Liver (tissue), 9 donors: Measurements from ENCODE around the gene RHOT1. TPM values are rescaled to one million over a fixed set of nuclear protein-coding genes. Genes with fewer than 3 reads are reported as not detected.

Experiments used
- DNase-seq: peaks from one replicate; pipeline ENCODE4 v3.0.0-alpha.2; 2017; ENCODE audit warnings: low spot score
- H3K27ac ChIP-seq, 2 donors: one replicate each; pipeline ENCODE4 v1.7.0; 2013; ENCODE audit warnings: inconsistent platforms in 2 of 2, low read length in 2 of 2, control low read depth in 1 of 2, low read depth in 1 of 2, mild to moderate bottlenecking in 1 of 2
- H3K27me3 ChIP-seq, 4 donors: one replicate each; pipeline versions ENCODE4 v1.6.1 to v1.7.0; 2013; ENCODE audit warnings: low read length in 3 of 4, inconsistent platforms in 1 of 4, mild to moderate bottlenecking in 1 of 4, moderate library complexity in 1 of 4; ENCODE audit not compliant: control insufficient read depth in 4 of 4, insufficient read depth in 4 of 4
- H3K36me3 ChIP-seq, 4 donors: one replicate each; pipeline versions ENCODE4 v1.6.1 to v1.7.0; 2013; ENCODE audit warnings: low read length in 3 of 4, mild to moderate bottlenecking in 3 of 4, low read depth in 1 of 4, moderate library complexity in 1 of 4; ENCODE audit not compliant: control insufficient read depth in 4 of 4, insufficient read depth in 3 of 4
- H3K4me1 ChIP-seq, 4 donors: one replicate each; pipeline versions ENCODE4 v1.6.1 to v1.7.0; 2013; ENCODE audit warnings: low read length in 3 of 4, mild to moderate bottlenecking in 3 of 4, moderate library complexity in 1 of 4; ENCODE audit not compliant: control insufficient read depth in 4 of 4, insufficient read depth in 4 of 4
- H3K4me3 ChIP-seq, 3 donors: one replicate each; pipeline versions ENCODE4 v1.6.1 to v1.7.0; 2013; ENCODE audit warnings: low read length in 3 of 3, control low read depth in 1 of 3, low read depth in 1 of 3, mild to moderate bottlenecking in 1 of 3
- H3K9ac ChIP-seq, 2 donors: one replicate each; pipeline ENCODE4 v1.7.0; 2013; ENCODE audit warnings: low read length in 2 of 2, mild to moderate bottlenecking in 2 of 2, moderate library complexity in 2 of 2, control low read depth in 1 of 2, low read depth in 1 of 2
- H3K9me3 ChIP-seq, 4 donors: one replicate each; pipeline versions ENCODE4 v1.6.1 to v1.7.0; 2013; ENCODE audit warnings: low read length in 3 of 4; ENCODE audit not compliant: control insufficient read depth in 4 of 4
- EGR1 ChIP-seq, 2 donors: IDR thresholded peaks; 2 replicates each; pipeline ENCODE4 v1.6.1; 2016 to 2018; ENCODE audit warnings: antibody characterized with exemption in 2 of 2, low read depth in 2 of 2
- FOXA1 ChIP-seq: IDR thresholded peaks from 2 replicates; pipeline ENCODE4 v1.6.1; 2016; ENCODE audit warnings: antibody characterized with exemption
- FOXA2 ChIP-seq: IDR thresholded peaks from 2 replicates; pipeline ENCODE4 v1.6.1; 2016; ENCODE audit warnings: antibody characterized with exemption
- GABPA ChIP-seq, 2 donors: IDR thresholded peaks in 1 of 2; conservative IDR thresholded peaks in 1 of 2; 2 replicates each; pipeline ENCODE4 v1.6.1; 2016; ENCODE audit warnings: antibody characterized with exemption in 2 of 2, mild to moderate bottlenecking in 1 of 2, moderate library complexity in 1 of 2
- HNF4A ChIP-seq, 2 donors: conservative IDR thresholded peaks; 2 replicates each; pipeline ENCODE4 v1.6.1; 2016; ENCODE audit warnings: antibody characterized with exemption in 2 of 2, mild to moderate bottlenecking in 2 of 2
- HNF4G ChIP-seq: IDR thresholded peaks from 2 replicates; pipeline ENCODE4 v1.6.1; 2016; ENCODE audit warnings: antibody characterized with exemption
- NR2F2 ChIP-seq: IDR thresholded peaks from 2 replicates; pipeline ENCODE4 v1.6.1; 2016; ENCODE audit warnings: antibody characterized with exemption
- RXRA ChIP-seq, 2 donors: IDR thresholded peaks; 2 replicates each; pipeline ENCODE4 v1.6.1; 2017 to 2018; ENCODE audit warnings: antibody characterized with exemption in 2 of 2, mild to moderate bottlenecking in 1 of 2
- YY1 ChIP-seq: IDR thresholded peaks from 2 replicates; pipeline ENCODE4 v1.6.1; 2016; ENCODE audit warnings: antibody characterized with exemption, mild to moderate bottlenecking
- WGBS: extraction: QIAGEN DNeasy Blood & Tissue Kit; methylation state at CpG from one replicate; pipeline ENCODE4 v1.1.7; 2013; 5-methylcytosine and 5-hydroxymethylcytosine counted together
- polyA plus RNA-seq, 2 donors: library from polyadenylated mRNA; stranded (reverse) in 1 of 2; unstranded in 1 of 2; fragments of 200-250 nt in 1 of 2; fragments of >200 nt in 1 of 2; fragmentation: Nextera tagmentation in 1 of 2; extraction: Ambion mirVana in 1 of 2; gene quantifications; one replicate each; pipeline versions ENCODE4 v1.2.1 to v1.2.3, GENCODE V29; 2013 to 2015
- total RNA-seq, 2 donors: library from RNA; depleted of rRNA; stranded (reverse); fragments of >200 nt; gene quantifications; one replicate each; pipeline ENCODE4 v1.2.3, GENCODE V29; 2014
- TF ChIP-seq, protein P1 (sequence below): IDR thresholded peaks from 2 replicates; pipeline ENCODE4 v1.6.1; 2016; ENCODE audit warnings: antibody characterized with exemption
- TF ChIP-seq, protein P2 (sequence below): fragments of 150-350 bp; IDR thresholded peaks from 2 replicates; pipeline ENCODE4 v1.5.1; 2017; ENCODE audit warnings: improper control_type of control experiment, low read depth, low read length; ENCODE audit not compliant: missing input control
- TF ChIP-seq, protein P3 (sequence below): IDR thresholded peaks from 2 replicates; pipeline ENCODE4 v1.6.1; 2016; ENCODE audit warnings: antibody characterized with exemption, mild to moderate bottlenecking
- TF ChIP-seq, protein P4 (sequence below): IDR thresholded peaks from 2 replicates; pipeline ENCODE4 v1.6.1; 2016; ENCODE audit warnings: antibody characterized with exemption
- donor health status: healthy.
- donor health status: healthy.
- donor health status: healthy.
- donor health status: healthy.
- donor health status: healthy.

The RHOT1 gene
- total and polyA plus RNA-seq, 4 donors, result 8.1 to 43.4 (median 17.1) TPM

DNA sequence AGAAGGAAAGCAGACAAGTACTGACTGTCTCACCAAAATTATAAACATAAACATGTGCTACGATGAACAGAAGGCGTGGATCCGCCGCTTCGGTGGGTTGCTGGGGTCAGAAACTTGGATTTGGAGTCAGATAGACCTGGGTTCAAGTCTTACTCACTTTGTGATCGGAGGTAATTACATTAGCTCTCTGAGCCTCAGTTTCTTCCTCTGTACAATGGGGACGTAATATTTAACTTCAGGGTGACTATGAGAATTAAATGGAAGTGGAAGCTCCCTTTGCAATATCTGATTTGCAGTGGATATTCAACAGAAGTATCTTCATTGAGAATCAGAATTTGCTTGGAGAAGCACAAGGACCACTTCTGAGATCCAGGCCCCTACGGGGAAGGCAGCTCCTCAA lies 129.5 kb downstream of the RHOT1 start:
- Histone ChIP-seq H3K36me3 (no peaks in the 10 kb centered on the region), H3K27me3 (peaks cover 0 to 11% (median under 1%) of the 10 kb centered on the region in 4 donors), H3K4me1 (peaks cover 2 to 4% (median 3%) of the 10 kb centered on the region in 4 donors), H3K27ac (no peak overlapping the region), H3K9me3 (no peaks in the 10 kb centered on the region), H3K4me3 (no peak overlapping the region), H3K9ac (no peak overlapping the region)
- DNase-seq, result no peak
- TF ChIP-seq GABPA (IDR thresholded peaks at IDR 0.05 in 1 of 2, conservative IDR thresholded peaks at IDR 0.05 in 1 of 2) (no peak), RXRA (IDR thresholded peaks at IDR 0.05) (no peak), NR2F2 (no peak), FOXA2 (no peak)
- TF ChIP-seq, protein P1, sequence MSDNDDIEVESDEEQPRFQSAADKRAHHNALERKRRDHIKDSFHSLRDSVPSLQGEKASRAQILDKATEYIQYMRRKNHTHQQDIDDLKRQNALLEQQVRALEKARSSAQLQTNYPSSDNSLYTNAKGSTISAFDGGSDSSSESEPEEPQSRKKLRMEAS, result no peak
- TF ChIP-seq, protein P2, sequence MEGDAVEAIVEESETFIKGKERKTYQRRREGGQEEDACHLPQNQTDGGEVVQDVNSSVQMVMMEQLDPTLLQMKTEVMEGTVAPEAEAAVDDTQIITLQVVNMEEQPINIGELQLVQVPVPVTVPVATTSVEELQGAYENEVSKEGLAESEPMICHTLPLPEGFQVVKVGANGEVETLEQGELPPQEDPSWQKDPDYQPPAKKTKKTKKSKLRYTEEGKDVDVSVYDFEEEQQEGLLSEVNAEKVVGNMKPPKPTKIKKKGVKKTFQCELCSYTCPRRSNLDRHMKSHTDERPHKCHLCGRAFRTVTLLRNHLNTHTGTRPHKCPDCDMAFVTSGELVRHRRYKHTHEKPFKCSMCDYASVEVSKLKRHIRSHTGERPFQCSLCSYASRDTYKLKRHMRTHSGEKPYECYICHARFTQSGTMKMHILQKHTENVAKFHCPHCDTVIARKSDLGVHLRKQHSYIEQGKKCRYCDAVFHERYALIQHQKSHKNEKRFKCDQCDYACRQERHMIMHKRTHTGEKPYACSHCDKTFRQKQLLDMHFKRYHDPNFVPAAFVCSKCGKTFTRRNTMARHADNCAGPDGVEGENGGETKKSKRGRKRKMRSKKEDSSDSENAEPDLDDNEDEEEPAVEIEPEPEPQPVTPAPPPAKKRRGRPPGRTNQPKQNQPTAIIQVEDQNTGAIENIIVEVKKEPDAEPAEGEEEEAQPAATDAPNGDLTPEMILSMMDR, result no peak
- 90% methylated on average over 8 of the region's 8 CpGs for WGBS

DNA sequence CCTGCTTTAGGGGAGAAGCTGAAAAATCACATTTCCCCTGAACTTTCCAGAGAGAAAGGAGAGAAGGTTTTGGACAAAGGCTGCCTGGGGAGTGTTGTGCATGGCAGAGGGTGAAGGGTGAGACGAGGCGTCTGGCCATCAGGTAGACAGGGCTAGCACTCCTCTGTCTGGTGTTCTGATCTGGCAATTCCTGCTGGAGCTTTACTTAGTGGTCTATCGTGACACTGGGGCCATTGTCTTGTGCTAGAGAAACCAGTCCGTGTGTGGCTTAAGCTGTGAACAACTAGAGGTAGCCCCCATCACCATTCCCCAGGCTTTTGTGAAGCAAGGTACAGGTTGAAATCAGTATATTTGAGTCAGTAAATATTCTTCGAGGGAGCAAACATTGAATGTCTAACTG lies 131.8 kb downstream of the RHOT1 start:
- H3K27me3 ChIP-seq, result peaks cover 0 to 5% (median under 1%) of the 10 kb centered on the region in 4 donors
- no peaks in the 10 kb centered on the region for H3K9me3 ChIP-seq
- no peak for DNase-seq
- H3K36me3 ChIP-seq, result no peaks in the 10 kb centered on the region
- WGBS, result 74% methylated on average over 5 of the region's 5 CpGs
- TF ChIP-seq, protein P3, sequence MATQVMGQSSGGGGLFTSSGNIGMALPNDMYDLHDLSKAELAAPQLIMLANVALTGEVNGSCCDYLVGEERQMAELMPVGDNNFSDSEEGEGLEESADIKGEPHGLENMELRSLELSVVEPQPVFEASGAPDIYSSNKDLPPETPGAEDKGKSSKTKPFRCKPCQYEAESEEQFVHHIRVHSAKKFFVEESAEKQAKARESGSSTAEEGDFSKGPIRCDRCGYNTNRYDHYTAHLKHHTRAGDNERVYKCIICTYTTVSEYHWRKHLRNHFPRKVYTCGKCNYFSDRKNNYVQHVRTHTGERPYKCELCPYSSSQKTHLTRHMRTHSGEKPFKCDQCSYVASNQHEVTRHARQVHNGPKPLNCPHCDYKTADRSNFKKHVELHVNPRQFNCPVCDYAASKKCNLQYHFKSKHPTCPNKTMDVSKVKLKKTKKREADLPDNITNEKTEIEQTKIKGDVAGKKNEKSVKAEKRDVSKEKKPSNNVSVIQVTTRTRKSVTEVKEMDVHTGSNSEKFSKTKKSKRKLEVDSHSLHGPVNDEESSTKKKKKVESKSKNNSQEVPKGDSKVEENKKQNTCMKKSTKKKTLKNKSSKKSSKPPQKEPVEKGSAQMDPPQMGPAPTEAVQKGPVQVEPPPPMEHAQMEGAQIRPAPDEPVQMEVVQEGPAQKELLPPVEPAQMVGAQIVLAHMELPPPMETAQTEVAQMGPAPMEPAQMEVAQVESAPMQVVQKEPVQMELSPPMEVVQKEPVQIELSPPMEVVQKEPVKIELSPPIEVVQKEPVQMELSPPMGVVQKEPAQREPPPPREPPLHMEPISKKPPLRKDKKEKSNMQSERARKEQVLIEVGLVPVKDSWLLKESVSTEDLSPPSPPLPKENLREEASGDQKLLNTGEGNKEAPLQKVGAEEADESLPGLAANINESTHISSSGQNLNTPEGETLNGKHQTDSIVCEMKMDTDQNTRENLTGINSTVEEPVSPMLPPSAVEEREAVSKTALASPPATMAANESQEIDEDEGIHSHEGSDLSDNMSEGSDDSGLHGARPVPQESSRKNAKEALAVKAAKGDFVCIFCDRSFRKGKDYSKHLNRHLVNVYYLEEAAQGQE, result no peak
- no peak for TF ChIP-seq NR2F2
- TF ChIP-seq, protein P1, result no peak
- no peak for TF ChIP-seq HNF4G
- no peaks in the 10 kb centered on the region for H3K4me1 ChIP-seq
- no peak overlapping the region for H3K4me3 ChIP-seq
- no peak overlapping the region for H3K27ac ChIP-seq
- H3K9ac ChIP-seq, result no peak overlapping the region

DNA sequence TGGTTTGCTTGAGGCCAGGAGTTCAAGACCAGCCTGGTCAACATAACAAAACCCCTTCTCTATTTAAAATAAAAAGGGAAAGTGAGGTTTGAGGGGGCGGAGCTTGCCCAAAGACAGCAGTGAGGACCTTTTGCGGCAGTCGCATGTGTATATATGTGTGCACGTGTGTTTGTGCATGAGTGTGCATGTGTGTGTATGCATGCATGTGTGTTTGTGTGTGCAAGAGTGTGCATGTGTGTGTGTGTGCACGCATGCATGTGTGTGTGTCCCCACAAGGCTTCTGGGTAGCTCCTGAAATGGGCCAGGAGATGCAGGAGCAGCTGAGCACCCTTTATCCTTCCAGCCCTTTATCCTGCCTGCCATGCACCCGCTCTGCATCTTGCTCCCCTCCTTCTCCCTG lies 132.3 kb downstream of the RHOT1 start:
- H3K4me3 ChIP-seq, result no peak overlapping the region
- H3K4me1 ChIP-seq, result no peaks in the 10 kb centered on the region
- H3K27ac ChIP-seq, result no peak overlapping the region
- H3K9ac ChIP-seq, result no peak overlapping the region
- no peaks in the 10 kb centered on the region for H3K9me3 ChIP-seq
- no peak for DNase-seq
- TF ChIP-seq, protein P2, result no peak
- no peak for TF ChIP-seq HNF4A (conservative IDR thresholded peaks at IDR 0.05)
- TF ChIP-seq FOXA2, result no peak
- TF ChIP-seq YY1, result no peak
- TF ChIP-seq EGR1 (IDR thresholded peaks at IDR 0.05; ENCODE audit: low read depth in 2 of 2), result no peak
- no peak for TF ChIP-seq NR2F2
- TF ChIP-seq, protein P3, result no peak
- TF ChIP-seq FOXA1, result no peak
- TF ChIP-seq, protein P4, sequence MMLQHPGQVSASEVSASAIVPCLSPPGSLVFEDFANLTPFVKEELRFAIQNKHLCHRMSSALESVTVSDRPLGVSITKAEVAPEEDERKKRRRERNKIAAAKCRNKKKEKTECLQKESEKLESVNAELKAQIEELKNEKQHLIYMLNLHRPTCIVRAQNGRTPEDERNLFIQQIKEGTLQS, result no peak
- H3K36me3 ChIP-seq, result no peaks in the 10 kb centered on the region
- peaks cover 0 to 5% (median 0%) of the 10 kb centered on the region in 4 donors for H3K27me3 ChIP-seq
- WGBS, result 95% methylated on average over 6 of the region's 6 CpGs
